GM23248 (cell line): ENCODE data around the gene STRN4. TPM values are rescaled to one million over a fixed set of nuclear protein-coding genes. Genes with fewer than 3 reads are reported as not detected.
"Not testable (repeated sequence)": the region's sequence is repeated elsewhere in the genome, so short reads cannot be mapped to it uniquely, and the experiment has no call there.

Experiments
- DNase-seq: peaks from one replicate; pipeline ENCODE4 v3.0.0-alpha.2; 2015
- H2AFZ ChIP-seq: fragments of 200-600 bp; sonication (generic); 2 replicates; pipeline ENCODE4 v1.6.1; 2016; ENCODE audit warnings: antibody characterized with exemption
- H3F3A ChIP-seq: fragments of 200-600 bp; sonication (generic); 2 replicates; pipeline ENCODE4 v1.6.1; 2016; ENCODE audit warnings: mild to moderate bottlenecking, antibody characterized with exemption, mixed run types; ENCODE audit not compliant: insufficient read depth
- H3K27ac ChIP-seq: fragments of 200-600 bp; sonication (generic); 2 replicates; pipeline ENCODE4 v1.5.1; 2016; ENCODE audit warnings: mild to moderate bottlenecking
- H3K27me3 ChIP-seq: fragments of 200-600 bp; sonication (generic); replicated peaks from 2 replicates; pipeline ENCODE4 v1.6.1; 2016; ENCODE audit warnings: mild to moderate bottlenecking; ENCODE audit not compliant: insufficient read depth
- H3K36me3 ChIP-seq: fragments of 200-600 bp; sonication (generic); 2 replicates; pipeline ENCODE4 v1.6.1; 2016; ENCODE audit warnings: low read depth, mild to moderate bottlenecking
- H3K4me1 ChIP-seq: fragments of 200-600 bp; sonication (generic); 2 replicates; pipeline ENCODE4 v1.6.1; 2016; ENCODE audit warnings: mild to moderate bottlenecking; ENCODE audit not compliant: insufficient read depth
- H3K4me2 ChIP-seq: fragments of 200-600 bp; sonication (generic); one replicate; pipeline ENCODE4 v1.6.1; 2016; ENCODE audit warnings: mild to moderate bottlenecking; ENCODE audit not compliant: unreplicated experiment
- H3K4me3 ChIP-seq: fragments of 200-600 bp; sonication (generic); 2 replicates; pipeline ENCODE4 v1.5.1; 2016; ENCODE audit warnings: mild to moderate bottlenecking
- H3K79me2 ChIP-seq: fragments of 200-600 bp; sonication (generic); 2 replicates; pipeline ENCODE4 v1.6.1; 2016; ENCODE audit warnings: mild to moderate bottlenecking; ENCODE audit not compliant: insufficient read depth
- H3K9ac ChIP-seq: fragments of 200-600 bp; sonication (generic); 2 replicates; pipeline ENCODE4 v1.6.1; 2016; ENCODE audit warnings: mild to moderate bottlenecking
- H3K9me2 ChIP-seq: fragments of 200-600 bp; sonication (generic); 2 replicates; pipeline ENCODE4 v1.6.1; 2016; ENCODE audit warnings: mixed run types, mild to moderate bottlenecking, moderate library complexity; ENCODE audit not compliant: insufficient read depth
- H3K9me3 ChIP-seq: fragments of 200-600 bp; sonication (generic); one replicate; pipeline ENCODE4 v1.6.1; 2017; ENCODE audit warnings: low read depth
- H4K20me1 ChIP-seq: fragments of 200-600 bp; sonication (generic); 2 replicates; pipeline ENCODE4 v1.6.0; 2016; ENCODE audit not compliant: insufficient read depth
- EZH2 ChIP-seq: fragments of 200-600 bp; sonication (generic); IDR thresholded peaks from 2 replicates; pipeline ENCODE4 v1.6.1; 2018; ENCODE audit warnings: antibody characterized with exemption, mild to moderate bottlenecking; ENCODE audit not compliant: insufficient read depth, poor library complexity, severe bottlenecking
- EZH2phosphoT487 ChIP-seq: fragments of 200-600 bp; sonication (generic); IDR thresholded peaks from 2 replicates; pipeline ENCODE4 v1.6.1; 2018; ENCODE audit warnings: antibody characterized with exemption, moderate library complexity, mild to moderate bottlenecking, low read depth; ENCODE audit not compliant: insufficient read depth
- WGBS, 2 experiments: methylation state at CpG; one replicate each; pipeline ENCODE4 v1.1.6; 2015 to 2017; ENCODE audit warnings: low lambda C conversion rate in 2 of 2, low coverage in 1 of 2; ENCODE audit errors: missing lambda C conversion rate in 2 of 2; 5-methylcytosine and 5-hydroxymethylcytosine counted together
- in situ Hi-C: fragments of 300-500 bp; cut with MboI; formaldehyde crosslinking; loops from 2 replicates; pipeline ENCODE4 v1.15.0; 2020
- polyA plus RNA-seq: library from polyadenylated mRNA; unstranded; fragments of >200 nt; fragmentation: Nextera tagmentation; extraction: Ambion mirVana; gene quantifications from 2 replicates; pipeline ENCODE4 v1.2.1, GENCODE V29; 2016
- total RNA-seq: library from RNA; depleted of rRNA; stranded (reverse); fragments of >200 nt; shearing (Covaris generic); gene quantifications from 2 replicates; pipeline ENCODE4 v1.2.3, GENCODE V29; 2014

Gene STRN4
- total and polyA plus RNA-seq, 2 experiments from 2014 or later: 45.9 to 75.7 TPM

GRCh38 chr19:46782355-46783019 is 36.2 kb upstream of the STRN4 start:
- H3K27ac ChIP-seq: peak overlapping the region; percentile 22
- no peak overlapping the region for H2AFZ ChIP-seq
- 83 to 88% methylated on average over 7 of the region's 7 CpGs for WGBS, 2 experiments
- no peaks in the 10 kb centered on the region for H3K9me2 ChIP-seq
- H3K79me2 ChIP-seq: peaks cover 97% of the 10 kb centered on the region
- peaks cover 29% of the 10 kb centered on the region for H3K4me1 ChIP-seq
- in situ Hi-C loops: no loop called here
- no peak overlapping the region for H3K4me3 ChIP-seq
- peaks cover 63% of the 10 kb centered on the region for H3F3A ChIP-seq
- H3K36me3 ChIP-seq: peaks cover 41% of the 10 kb centered on the region
- no peaks in the 10 kb centered on the region for H4K20me1 ChIP-seq
- TF ChIP-seq EZH2: no peak
- TF ChIP-seq EZH2phosphoT487: no peak
- no peaks in the 10 kb centered on the region for H3K9me3 ChIP-seq
- DNase-seq: no peak
- H3K9ac ChIP-seq: no peak overlapping the region
- no peak overlapping the region for H3K4me2 ChIP-seq
- no peaks in the 10 kb centered on the region for H3K27me3 ChIP-seq

GRCh38 chr19:46777956-46778645 is 31.9 kb upstream of the STRN4 start:
- Histone ChIP-seq H3K79me2 (peaks cover 66% of the 10 kb centered on the region), H3K36me3 (peaks cover 77% of the 10 kb centered on the region), H3F3A (peaks cover 59% of the 10 kb centered on the region)
- DNase-seq, H3K9me2 ChIP-seq, H3K4me2 ChIP-seq, H3K9ac ChIP-seq, in situ Hi-C loops, H3K9me3 ChIP-seq, H3K27ac ChIP-seq, H2AFZ ChIP-seq, H3K4me3 ChIP-seq, H3K27me3 ChIP-seq, H3K4me1 ChIP-seq, H4K20me1 ChIP-seq: not testable (repeated sequence)
- 94% methylated on average over 9 to 12 of the region's 12 CpGs for WGBS, 2 experiments

GRCh38 chr19:46776927-46777911 is 31.0 kb upstream of the STRN4 start:
- no peaks in the 10 kb centered on the region; the same call in 1 of the 2 replicates for H4K20me1 ChIP-seq
- peak; percentile 25 for DNase-seq
- H3K4me3 ChIP-seq: no peak overlapping the region
- no peak overlapping the region for H2AFZ ChIP-seq
- no peaks in the 10 kb centered on the region for H3K27me3 ChIP-seq
- TF ChIP-seq EZH2 (no peak), EZH2phosphoT487 (no peak)
- peaks cover 57% of the 10 kb centered on the region for H3K79me2 ChIP-seq
- H3K36me3 ChIP-seq: peaks cover 68% of the 10 kb centered on the region
- H3F3A ChIP-seq: peaks cover 62% of the 10 kb centered on the region
- no peak overlapping the region for H3K9ac ChIP-seq
- WGBS, 2 experiments: 93 to 97% methylated on average over 25 to 33 of the region's 33 CpGs
- in situ Hi-C loops: no loop called here
- H3K27ac ChIP-seq: no peak overlapping the region
- no peaks in the 10 kb centered on the region for H3K9me3 ChIP-seq
- H3K4me1 ChIP-seq: peaks cover 10% of the 10 kb centered on the region; the same call in 1 of the 2 replicates
- no peak overlapping the region for H3K4me2 ChIP-seq
- H3K9me2 ChIP-seq: no peaks in the 10 kb centered on the region

- no peaks in the 10 kb centered on the region; the same call in 1 of the 2 replicates for H4K20me1 ChIP-seq
- peaks cover 44% of the 10 kb centered on the region for H3K79me2 ChIP-seq
- no peaks in the 10 kb centered on the region for H3K27me3 ChIP-seq
- H3K9me2 ChIP-seq: no peaks in the 10 kb centered on the region
- H3F3A ChIP-seq: peaks cover 63% of the 10 kb centered on the region
- peaks cover 59% of the 10 kb centered on the region for H3K36me3 ChIP-seq
- H3K27ac ChIP-seq: no peak overlapping the region
- H3K4me1 ChIP-seq: peaks cover 5% of the 10 kb centered on the region; the same call in 1 of the 2 replicates
- 85 to 88% methylated on average over 11 of the region's 11 CpGs for WGBS, 2 experiments
- H3K9me3 ChIP-seq: no peaks in the 10 kb centered on the region
- in situ Hi-C loops: no loop called here
- H2AFZ ChIP-seq: no peak overlapping the region
- no peak overlapping the region for H3K4me3 ChIP-seq
- H3K9ac ChIP-seq: no peak overlapping the region
- no peak overlapping the region for H3K4me2 ChIP-seq
- DNase-seq: no peak
- TF ChIP-seq EZH2 (no peak), EZH2phosphoT487 (no peak)
These were observed 29.5 kb upstream of the STRN4 start for GRCh38 chr19:46775642-46776258.
